Upper lobe of left lung (tissue), 6 donors: ENCODE data around the gene SULT6B1. TPM values are rescaled to one million over a fixed set of nuclear protein-coding genes. Genes with fewer than 3 reads are reported as not detected.
"Not testable (repeated sequence)": the region's sequence is repeated elsewhere in the genome, so short reads cannot be mapped to it uniquely, and the experiment has no call there.

Source experiments
- ATAC-seq, 2 donors: fragments of 200-7000 bp; cut with Tn5 transposase; one replicate each; pipeline ENCODE4 v1.9.1; 2022; ENCODE audit warnings: mild to moderate bottlenecking in 2 of 2, moderate library complexity in 2 of 2; ENCODE audit not compliant: low FRiP score in 2 of 2
- DNase-seq, 2 donors: peaks; one replicate each; pipeline ENCODE4 v3.0.0-alpha.2; 2019 to 2020
- H3K27ac ChIP-seq, 4 donors: fragments of 200-600 bp; sonication (generic); one replicate each; pipeline ENCODE4 v1.5.1; 2016 to 2019
- H3K27me3 ChIP-seq, 4 donors: fragments of 200-600 bp; sonication (generic); one replicate each; pipeline ENCODE4 v1.5.1; 2017 to 2019
- H3K36me3 ChIP-seq, 4 donors: fragments of 200-600 bp; sonication (generic); one replicate each; pipeline ENCODE4 v1.5.1; 2016 to 2019
- H3K4me1 ChIP-seq, 4 donors: fragments of 200-600 bp; sonication (generic); one replicate each; pipeline ENCODE4 v1.5.1; 2018 to 2019
- H3K4me3 ChIP-seq, 4 donors: fragments of 200-600 bp; sonication (generic); one replicate each; pipeline ENCODE4 v1.5.1; 2017 to 2019; ENCODE audit warnings: mild to moderate bottlenecking in 2 of 4, moderate library complexity in 1 of 4
- H3K9me3 ChIP-seq, 4 donors: fragments of 200-600 bp; sonication (generic); one replicate each; pipeline ENCODE4 v1.5.1; 2018 to 2019
- CTCF ChIP-seq, 6 experiments: fragments of 450-650 bp in 4 of 6; fragments of 200-600 bp in 2 of 6; sonication (generic) in 2 of 6; IDR thresholded peaks; one replicate each; pipeline ENCODE4 v1.5.1; 2016 to 2019; ENCODE audit warnings: antibody characterized with exemption in 6 of 6
- EP300 ChIP-seq, 4 donors: sonication (generic); formaldehyde crosslinking; IDR thresholded peaks; one replicate each; pipeline ENCODE4 v1.5.1; 2017; ENCODE audit warnings: antibody characterized with exemption in 4 of 4, control low read depth in 2 of 4
- POLR2A ChIP-seq, 4 donors: fragments of 450-650 bp; IDR thresholded peaks; one replicate each; pipeline ENCODE4 v1.5.1; 2016 to 2017; ENCODE audit warnings: antibody characterized with exemption in 4 of 4, mild to moderate bottlenecking in 2 of 4
- POLR2AphosphoS5 ChIP-seq, 2 donors: sonication (generic); formaldehyde crosslinking; IDR thresholded peaks; one replicate each; pipeline ENCODE4 v1.5.1; 2017; ENCODE audit warnings: antibody characterized with exemption in 2 of 2
- WGBS, 2 donors: methylation state at CpG; one replicate each; pipeline ENCODE4 v1.1.5; 2017 to 2018; 5-methylcytosine and 5-hydroxymethylcytosine counted together
- total RNA-seq, 6 donors: library from RNA; depleted of rRNA in 4 of 6; stranded (reverse); fragments of >200 nt in 4 of 6; gene quantifications; one replicate each; pipeline versions ENCODE4 v1.1.0 to v1.2.1, GENCODE V29; 2016 to 2021
- donor health status: DM: no; HTN: no; CAD: no; lungs with moderate emphysema.
- donor health status: DM: no; HTN: yes; CAD: no; lungs with severe emphysema.

SULT6B1 gene
- total RNA-seq, 6 donors from 2014 or later = not detected

- peaks cover 7 to 17% (median 13%) of the 10 kb centered on the region in 4 donors for H3K4me1 ChIP-seq
- H3K4me3 ChIP-seq = no peak overlapping the region
- H3K27me3 ChIP-seq = no peaks in the 10 kb centered on the region
- TF ChIP-seq EP300 (IDR thresholded peaks at IDR 0.05) (no peak), POLR2A (IDR thresholded peaks at IDR 0.05) (no peak), CTCF (IDR thresholded peaks at IDR 0.05) (no peak), POLR2AphosphoS5 (IDR thresholded peaks at IDR 0.05) (no peak)
- WGBS, 2 donors = 80 to 86% methylated on average over 8 of the region's 8 CpGs
- ATAC-seq (no peak), DNase-seq (no peak)
- H3K27ac ChIP-seq = no peak overlapping the region
- no peaks in the 10 kb centered on the region for H3K9me3 ChIP-seq
- H3K36me3 ChIP-seq = peaks cover 1 to 39% (median 19%) of the 10 kb centered on the region in 4 donors
Measured at GRCh38 chr2:37198681-37199065, 10.2 kb upstream of the SULT6B1 start.

- TF ChIP-seq EP300 (IDR thresholded peaks at IDR 0.05) (no peak), CTCF (IDR thresholded peaks at IDR 0.05) (peak in 2 of 6 experiments; percentile 5 to 43), POLR2AphosphoS5 (IDR thresholded peaks at IDR 0.05) (peak; percentile 85 to 94), POLR2A (IDR thresholded peaks at IDR 0.05) (peak in 3 of 4 donors; percentile 80 to 90 (median 88))
- H3K27ac ChIP-seq = peak within 1 kb of the TSS; percentile 91 to 95 (median 94)
- peaks cover 0 to 18% (median 5%) of the 10 kb centered on the region in 4 donors for H3K36me3 ChIP-seq
- ATAC-seq = peak; percentile 91 to 96
- no peaks in the 10 kb centered on the region for H3K9me3 ChIP-seq
- WGBS, 2 donors = 1% methylated on average over 32 to 36 of the region's 72 CpGs
- H3K27me3 ChIP-seq = no peaks in the 10 kb centered on the region
- H3K4me1 ChIP-seq = peaks cover 7 to 17% (median 13%) of the 10 kb centered on the region in 4 donors
- H3K4me3 ChIP-seq = peak within 1 kb of the TSS; percentile 52 to 88 (median 76)
- DNase-seq = peak; percentile 87 to 97
Measured at GRCh38 chr2:37196320-37197195, 8.1 kb upstream of the SULT6B1 start, which contains the start of gene CEBPZOS. Gene CEBPZOS, plus strand, starts transcription at chr2:37196496. Its CDS starts 3,209 bp downstream, at chr2:37199705.

GRCh38 chr2:37195862-37196319 is 7.4 kb upstream of the SULT6B1 start:
- not testable (repeated sequence) for ATAC-seq, DNase-seq, H3K27me3 ChIP-seq, H3K9me3 ChIP-seq
- Histone ChIP-seq H3K27ac (peak overlapping the region; percentile 91 to 95 (median 94)), H3K36me3 (peaks cover 0 to 12% (median 3%) of the 10 kb centered on the region in 4 donors), H3K4me1 (peaks cover 7 to 17% (median 13%) of the 10 kb centered on the region in 4 donors), H3K4me3 (peak overlapping the region; percentile 52 to 88 (median 76))
- 84 to 85% methylated on average over 20 of the region's 20 CpGs for WGBS, 2 donors

GRCh38 chr2:37192551-37192950 is 4.1 kb upstream of the SULT6B1 start:
- no peaks in the 10 kb centered on the region for H3K9me3 ChIP-seq
- H3K27me3 ChIP-seq = no peaks in the 10 kb centered on the region
- TF ChIP-seq EP300 (IDR thresholded peaks at IDR 0.05) (no peak), CTCF (IDR thresholded peaks at IDR 0.05) (no peak), POLR2A (IDR thresholded peaks at IDR 0.05) (no peak), POLR2AphosphoS5 (IDR thresholded peaks at IDR 0.05) (no peak)
- peaks cover 4 to 10% (median 7%) of the 10 kb centered on the region in 4 donors for H3K4me1 ChIP-seq
- no peak overlapping the region for H3K4me3 ChIP-seq
- H3K27ac ChIP-seq = no peak overlapping the region
- H3K36me3 ChIP-seq = no peaks in the 10 kb centered on the region
- no peak for ATAC-seq
- DNase-seq = no peak
- 85 to 98% methylated on average over 1 of the region's 1 CpG for WGBS, 2 donors

- Histone ChIP-seq H3K4me3 (no peak overlapping the region), H3K4me1 (peaks cover 0 to 3% (median under 1%) of the 10 kb centered on the region in 4 donors), H3K27ac (no peak overlapping the region), H3K27me3 (no peaks in the 10 kb centered on the region), H3K9me3 (no peaks in the 10 kb centered on the region), H3K36me3 (no peaks in the 10 kb centered on the region)
- TF ChIP-seq CTCF (IDR thresholded peaks at IDR 0.05) (no peak), POLR2A (IDR thresholded peaks at IDR 0.05) (no peak), EP300 (IDR thresholded peaks at IDR 0.05) (no peak), POLR2AphosphoS5 (IDR thresholded peaks at IDR 0.05) (no peak)
- 86 to 92% methylated on average over 6 of the region's 6 CpGs for WGBS, 2 donors
- DNase-seq (peak in 1 of 2 donors; percentile 53), ATAC-seq (no peak)
Measured at GRCh38 chr2:37191747-37192146, 3.3 kb upstream of the SULT6B1 start.
